Mesendoderm (in vitro differentiated cells): ENCODE measurements around the gene ZSWIM6.

Experiments
- DNase-seq: peaks from one replicate; pipeline ENCODE4 v3.0.0; 2013
- H2AK5ac ChIP-seq: 2 replicates; pipeline ENCODE4 v1.6.1; 2013; ENCODE audit warnings: low read length, inconsistent platforms
- H2BK120ac ChIP-seq: 2 replicates; pipeline ENCODE4 v1.6.1; 2013; ENCODE audit warnings: low read depth, mild to moderate bottlenecking, low read length, moderate library complexity, mixed read lengths
- H2BK15ac ChIP-seq: replicated peaks from 2 replicates; pipeline ENCODE4 v1.6.1; 2013; ENCODE audit warnings: low read depth, mild to moderate bottlenecking, moderate library complexity
- H2BK5ac ChIP-seq: 2 replicates; pipeline ENCODE4 v1.6.1; 2013; ENCODE audit warnings: low read length, inconsistent platforms
- H3K18ac ChIP-seq: 2 replicates; pipeline ENCODE4 v1.6.1; 2013; ENCODE audit warnings: mild to moderate bottlenecking, low read length, mixed read lengths
- H3K23ac ChIP-seq: one replicate; pipeline ENCODE4 v1.6.1; 2013; ENCODE audit warnings: low read length
- H3K27ac ChIP-seq: 2 replicates; pipeline ENCODE4 v1.5.1; 2013; ENCODE audit warnings: low read depth, mild to moderate bottlenecking, inconsistent platforms, low read length, moderate library complexity
- H3K27me3 ChIP-seq: 2 replicates; pipeline ENCODE4 v1.6.1; 2013; ENCODE audit warnings: low read length, control low read depth, mild to moderate bottlenecking, inconsistent platforms; ENCODE audit not compliant: insufficient read depth, poor library complexity
- H3K36me3 ChIP-seq: 2 replicates; pipeline ENCODE4 v1.6.1; 2013; ENCODE audit warnings: low read length, inconsistent platforms; ENCODE audit not compliant: control insufficient read depth, insufficient read depth
- H3K4ac ChIP-seq: one replicate; pipeline ENCODE4 v1.6.1; 2013; ENCODE audit warnings: low read depth, mild to moderate bottlenecking, low read length, moderate library complexity
- H3K4me1 ChIP-seq: 2 replicates; pipeline ENCODE4 v1.6.1; 2013; ENCODE audit warnings: low read depth, low read length, inconsistent platforms; ENCODE audit not compliant: control insufficient read depth
- H3K4me2 ChIP-seq: 2 replicates; pipeline ENCODE4 v1.6.1; 2013; ENCODE audit warnings: low read length
- H3K4me3 ChIP-seq: 2 replicates; pipeline ENCODE4 v1.5.1; 2013; ENCODE audit warnings: mild to moderate bottlenecking, low read length
- H3K56ac ChIP-seq: one replicate; pipeline ENCODE4 v1.6.1; 2013; ENCODE audit warnings: low read length
- H3K79me1 ChIP-seq: 2 replicates; pipeline ENCODE4 v1.6.1; 2013; ENCODE audit warnings: low read length, inconsistent platforms
- H3K79me2 ChIP-seq: 2 replicates; pipeline ENCODE4 v1.6.1; 2013; ENCODE audit warnings: mild to moderate bottlenecking, low read length; ENCODE audit not compliant: control insufficient read depth, insufficient read depth
- H3K9ac ChIP-seq: 2 replicates; pipeline ENCODE4 v1.6.1; 2013; ENCODE audit warnings: low read length, inconsistent platforms
- H4K5ac ChIP-seq: one replicate; pipeline ENCODE4 v1.6.1; 2013; ENCODE audit warnings: low read length
- H4K8ac ChIP-seq: one replicate; pipeline ENCODE4 v1.6.1; 2013; ENCODE audit warnings: low read depth, mild to moderate bottlenecking, control low read depth, low read length, moderate library complexity
- WGBS: extraction: QIAGEN DNeasy Blood & Tissue Kit; methylation state at CpG from one replicate; pipeline ENCODE4 v1.1.7; 2013; ENCODE audit warnings: low lambda C conversion rate, missing lambda C conversion rate; ENCODE audit not compliant: insufficient coverage; ENCODE audit errors: extremely low coverage; 5-methylcytosine and 5-hydroxymethylcytosine counted together

The ZSWIM6 gene

GRCh38 chr5:61438298-61438970, 106.4 kb downstream of the ZSWIM6 start:
- Histone ChIP-seq H2BK5ac (no peak overlapping the region), H3K4me3 (no peak overlapping the region), H3K23ac (no peak overlapping the region), H3K4me1 (no peaks in the 10 kb centered on the region), H3K9ac (no peak overlapping the region), H4K8ac (no peak overlapping the region), H3K56ac (no peak overlapping the region), H2AK5ac (no peak overlapping the region), H2BK15ac (no peak overlapping the region), H3K4me2 (no peak overlapping the region), H3K79me1 (peaks cover 12% of the 10 kb centered on the region), H3K79me2 (peaks cover 15% of the 10 kb centered on the region), H4K5ac (no peak overlapping the region), H3K36me3 (no peaks in the 10 kb centered on the region), H3K18ac (no peak overlapping the region), H3K27ac (no peak overlapping the region), H2BK120ac (no peak overlapping the region), H3K4ac (no peak overlapping the region), H3K27me3 (no peaks in the 10 kb centered on the region)
- WGBS, result 100% methylated on average over 1 of the region's 3 CpGs
- DNase-seq, result no peak

GRCh38 chr5:61440086-61440485, 108.0 kb downstream of the ZSWIM6 start:
- Histone ChIP-seq H3K27me3 (no peaks in the 10 kb centered on the region), H2BK120ac (no peak overlapping the region), H4K8ac (no peak overlapping the region), H3K4me2 (no peak overlapping the region), H3K9ac (no peak overlapping the region), H3K56ac (no peak overlapping the region), H2BK5ac (no peak overlapping the region), H3K4me3 (no peak overlapping the region), H4K5ac (no peak overlapping the region), H3K79me2 (peaks cover 12% of the 10 kb centered on the region), H3K4ac (no peak overlapping the region), H2BK15ac (no peak overlapping the region), H3K18ac (no peak overlapping the region), H3K27ac (no peak overlapping the region), H3K36me3 (no peaks in the 10 kb centered on the region), H2AK5ac (no peak overlapping the region), H3K4me1 (no peaks in the 10 kb centered on the region), H3K79me1 (peaks cover 9% of the 10 kb centered on the region), H3K23ac (no peak overlapping the region)
- no peak for DNase-seq
- WGBS, result 100% methylated on average over 2 of the region's 3 CpGs

DNA sequence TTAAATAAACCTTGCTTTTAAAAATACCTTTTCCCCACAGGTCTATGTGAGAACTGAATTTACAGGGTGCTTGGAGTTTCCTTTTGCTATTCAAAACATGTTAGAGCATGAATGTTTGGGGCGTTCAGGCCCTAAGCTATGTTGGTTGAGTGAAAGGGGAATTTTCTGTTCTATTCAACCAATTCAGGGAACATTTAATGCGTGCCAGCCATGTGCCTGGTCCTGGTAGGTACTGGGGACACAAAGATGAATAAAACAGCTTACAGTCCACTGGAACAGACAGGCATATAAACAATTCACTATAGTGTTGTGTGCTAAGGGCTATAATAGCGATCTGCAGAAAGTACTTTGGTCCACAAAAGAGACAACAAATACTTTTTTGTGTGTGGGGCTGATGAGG, 108.5 kb downstream of the ZSWIM6 start:
- no CpG with 5 or more reads among the region's 3 CpGs for WGBS
- Histone ChIP-seq H3K9ac (no peak overlapping the region), H2BK120ac (no peak overlapping the region), H2AK5ac (no peak overlapping the region), H3K4me3 (no peak overlapping the region), H3K23ac (no peak overlapping the region), H3K27me3 (no peaks in the 10 kb centered on the region), H3K4me2 (no peak overlapping the region), H3K18ac (no peak overlapping the region), H3K56ac (no peak overlapping the region), H4K5ac (no peak overlapping the region), H3K79me2 (peaks cover 12% of the 10 kb centered on the region), H4K8ac (no peak overlapping the region), H3K4me1 (no peaks in the 10 kb centered on the region), H3K36me3 (no peaks in the 10 kb centered on the region), H3K27ac (no peak overlapping the region), H2BK15ac (no peak overlapping the region), H3K4ac (no peak overlapping the region), H3K79me1 (peaks cover 9% of the 10 kb centered on the region), H2BK5ac (no peak overlapping the region)
- no peak for DNase-seq

DNA sequence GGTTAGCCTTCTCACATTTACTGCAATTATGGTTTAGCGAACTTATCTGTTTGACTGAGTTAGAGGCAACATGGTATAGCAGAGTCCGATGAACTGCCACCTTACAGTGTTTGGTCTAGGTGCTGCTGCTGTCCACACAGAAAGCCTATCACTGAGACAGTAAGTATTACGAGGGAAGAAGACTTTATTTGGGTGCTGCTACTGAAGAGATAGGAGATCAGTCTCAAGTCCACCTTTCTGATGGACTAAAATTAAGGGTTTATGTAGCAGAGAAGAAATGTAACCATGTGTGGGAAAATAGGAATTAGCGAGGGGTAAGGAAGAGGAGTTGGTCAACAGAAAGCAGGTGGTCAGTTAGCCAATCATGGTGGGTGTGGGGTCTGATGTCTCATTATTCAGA, 109.7 kb downstream of the ZSWIM6 start:
- no CpG with 5 or more reads among the region's 4 CpGs for WGBS
- Histone ChIP-seq H3K18ac (no peak overlapping the region), H2AK5ac (no peak overlapping the region), H4K5ac (no peak overlapping the region), H4K8ac (no peak overlapping the region), H3K4ac (no peak overlapping the region), H3K23ac (no peak overlapping the region), H3K27me3 (no peaks in the 10 kb centered on the region), H3K79me1 (peaks cover 8% of the 10 kb centered on the region), H3K4me2 (no peak overlapping the region), H3K4me3 (no peak overlapping the region), H3K4me1 (no peaks in the 10 kb centered on the region), H3K56ac (no peak overlapping the region), H3K36me3 (no peaks in the 10 kb centered on the region), H3K27ac (no peak overlapping the region), H2BK5ac (no peak overlapping the region), H3K9ac (no peak overlapping the region), H2BK15ac (no peak overlapping the region), H3K79me2 (peaks cover 9% of the 10 kb centered on the region), H2BK120ac (no peak overlapping the region)
- DNase-seq, result no peak

GRCh38 chr5:61447780-61448495, 115.9 kb downstream of the ZSWIM6 start:
- H4K5ac ChIP-seq, result no peak overlapping the region
- peaks cover 9% of the 10 kb centered on the region for H3K79me1 ChIP-seq
- H3K4me3 ChIP-seq, result no peak overlapping the region
- H3K4me2 ChIP-seq, result no peak overlapping the region
- no peak overlapping the region for H2BK5ac ChIP-seq
- H3K18ac ChIP-seq, result no peak overlapping the region
- no peaks in the 10 kb centered on the region for H3K36me3 ChIP-seq
- H3K56ac ChIP-seq, result no peak overlapping the region
- H4K8ac ChIP-seq, result no peak overlapping the region
- H3K79me2 ChIP-seq, result peaks cover 8% of the 10 kb centered on the region
- no peak overlapping the region for H3K4ac ChIP-seq
- H2BK15ac ChIP-seq, result no peak overlapping the region
- H3K9ac ChIP-seq, result no peak overlapping the region
- H3K4me1 ChIP-seq, result no peaks in the 10 kb centered on the region
- no peak overlapping the region for H3K23ac ChIP-seq
- H3K27me3 ChIP-seq, result no peaks in the 10 kb centered on the region
- DNase-seq, result no peak
- WGBS, result no CpG with 5 or more reads among the region's 2 CpGs
- no peak overlapping the region for H2BK120ac ChIP-seq
- H3K27ac ChIP-seq, result no peak overlapping the region
- H2AK5ac ChIP-seq, result no peak overlapping the region
